ENCODE measurements around the gene KCNH5. TPM values are rescaled to one million over a fixed set of nuclear protein-coding genes. Genes with fewer than 3 reads are reported as not detected.

Gene KCNH5
- total RNA-seq, 2 experiments from 2014 or later = not detected

DNA sequence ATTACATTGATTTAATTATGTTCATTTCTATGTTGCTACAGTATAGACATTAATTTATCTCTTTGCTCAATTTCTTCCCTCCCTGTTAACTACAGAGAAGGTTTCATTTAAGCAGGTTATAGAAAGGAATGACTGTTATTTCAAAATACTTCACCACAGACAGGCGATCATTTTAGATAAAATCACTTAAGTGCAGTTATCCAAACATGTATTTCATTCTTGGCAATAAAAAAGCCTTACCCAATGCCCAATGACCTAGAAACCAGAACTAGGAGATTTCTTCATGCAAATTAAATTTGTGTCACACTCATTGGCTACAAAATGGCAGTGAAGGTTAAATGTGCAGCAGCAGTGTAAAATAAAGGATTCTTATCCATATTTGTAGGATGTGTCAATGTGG is 266.4 kb downstream of the KCNH5 start:
- intact Hi-C loops (cut with micrococcal nuclease) = no loop called here
- CTCF ChIA-PET = no interaction called here
- ATAC-seq = no peak
- POLR2A ChIA-PET = no interaction called here
- DNase-seq = no peak
- H3K4me1 Mint-ChIP-seq (ENCODE audit: low read depth) = no peaks in the 10 kb centered on the region
- H3K27ac Mint-ChIP-seq = no peak overlapping the region
- peaks cover 18% of the 10 kb centered on the region for H3K9me3 Mint-ChIP-seq
- H3K36me3 Mint-ChIP-seq (ENCODE audit: low read depth) = no peaks in the 10 kb centered on the region
- H3K4me3 Mint-ChIP-seq = no peak overlapping the region
- no peak for TF ChIP-seq CTCF (IDR thresholded peaks at IDR 0.05)
- no peaks in the 10 kb centered on the region for H3K27me3 Mint-ChIP-seq

- ChIA-PET CTCF (no interaction called here), POLR2A (no interaction called here)
- Mint-ChIP-seq H3K4me3 (no peak overlapping the region), H3K27me3 (no peaks in the 10 kb centered on the region), H3K27ac (no peak overlapping the region), H3K36me3 (ENCODE audit: low read depth) (no peaks in the 10 kb centered on the region), H3K4me1 (ENCODE audit: low read depth) (no peaks in the 10 kb centered on the region), H3K9me3 (peaks cover 18% of the 10 kb centered on the region)
- TF ChIP-seq CTCF (IDR thresholded peaks at IDR 0.05) = no peak
- no peak for DNase-seq
- ATAC-seq = no peak
- intact Hi-C loops (cut with micrococcal nuclease) = no loop called here
Observed at GRCh38 chr14:62778310-62778709, 266.9 kb downstream of the KCNH5 start.

- Mint-ChIP-seq H3K27ac (no peak overlapping the region), H3K4me1 (ENCODE audit: low read depth) (no peaks in the 10 kb centered on the region), H3K27me3 (no peaks in the 10 kb centered on the region), H3K4me3 (no peak overlapping the region), H3K36me3 (ENCODE audit: low read depth) (no peaks in the 10 kb centered on the region), H3K9me3 (peaks cover 18% of the 10 kb centered on the region)
- intact Hi-C loops (cut with micrococcal nuclease) = no loop called here
- ATAC-seq (no peak), DNase-seq (no peak)
- no peak for TF ChIP-seq CTCF (IDR thresholded peaks at IDR 0.05)
- POLR2A ChIA-PET = no interaction called here
- CTCF ChIA-PET = no interaction called here
Observed at GRCh38 chr14:62777510-62777909, 267.7 kb downstream of the KCNH5 start.

DNA sequence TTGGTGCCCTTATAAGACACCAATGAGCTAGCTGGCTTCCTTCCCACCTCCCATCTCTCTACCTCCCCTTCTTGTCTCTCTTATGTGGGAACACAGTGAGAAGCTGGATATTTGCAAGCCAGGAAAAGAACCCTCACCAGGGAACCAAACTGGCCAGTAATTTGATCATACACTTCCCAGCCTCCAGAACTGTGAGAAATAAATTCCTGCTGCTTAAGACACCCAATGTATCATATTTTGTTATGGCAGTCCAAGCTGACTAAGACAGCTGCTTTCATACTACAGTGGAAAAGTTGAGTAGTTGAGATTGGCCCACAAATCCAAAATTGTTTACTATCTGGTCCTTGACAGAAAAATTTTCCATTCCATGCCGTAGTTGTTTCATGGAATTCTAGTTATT is 269.0 kb downstream of the KCNH5 start:
- ChIA-PET CTCF (no interaction called here), POLR2A (interaction anchor here (0.6 kb wide), 1 partner anchor 968 kb away, joined by 3 read pairs; no protein-coding TSS in a partner anchor)
- Mint-ChIP-seq H3K4me3 (no peak overlapping the region), H3K36me3 (ENCODE audit: low read depth) (no peaks in the 10 kb centered on the region), H3K4me1 (ENCODE audit: low read depth) (no peaks in the 10 kb centered on the region), H3K27ac (no peak overlapping the region), H3K9me3 (peaks cover 15% of the 10 kb centered on the region), H3K27me3 (no peaks in the 10 kb centered on the region)
- ATAC-seq (no peak), DNase-seq (no peak)
- intact Hi-C loops (cut with micrococcal nuclease) = no loop called here
- TF ChIP-seq CTCF (IDR thresholded peaks at IDR 0.05) = no peak

DNA sequence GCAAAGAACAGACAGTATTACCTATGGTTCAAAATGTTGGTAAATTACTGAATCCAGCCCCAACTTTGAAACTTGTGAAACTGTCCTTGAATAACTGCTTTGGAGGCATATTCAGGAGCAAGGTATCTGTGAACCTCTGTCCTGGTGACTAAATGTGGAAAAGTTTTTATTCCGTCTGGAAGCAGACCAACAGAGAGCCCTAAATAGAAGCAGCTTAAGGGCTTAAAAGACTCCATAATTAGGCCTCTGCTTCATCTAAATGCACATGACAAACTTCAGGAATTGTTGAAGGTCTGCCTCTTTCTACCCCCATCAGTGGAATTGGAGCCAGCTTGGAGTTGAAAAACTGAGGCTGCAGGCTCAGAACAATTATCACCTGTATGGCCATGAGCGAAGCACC is 276.5 kb downstream of the KCNH5 start:
- no peak for TF ChIP-seq CTCF (IDR thresholded peaks at IDR 0.05)
- ChIA-PET CTCF (no interaction called here), POLR2A (no interaction called here)
- Mint-ChIP-seq H3K27ac (no peak overlapping the region), H3K4me1 (ENCODE audit: low read depth) (no peaks in the 10 kb centered on the region), H3K27me3 (no peaks in the 10 kb centered on the region), H3K9me3 (no peaks in the 10 kb centered on the region), H3K4me3 (no peak overlapping the region), H3K36me3 (ENCODE audit: low read depth) (no peaks in the 10 kb centered on the region)
- no peak for DNase-seq
- intact Hi-C loops (cut with micrococcal nuclease) = no loop called here
- ATAC-seq = no peak

Measured in activated CD8-positive, alpha-beta T cell treated with anti-CD3 and anti-CD28 coated beads for 36 hours (primary cell).